ENCODE data around the gene NRXN3.

- no peak for TF ChIP-seq EZH2 (IDR thresholded peaks at IDR 0.05; ENCODE audit: borderline replicate concordance, low read length)
- TF ChIP-seq CTCF (conservative IDR thresholded peaks at IDR 0.05 in 1 of 2, IDR thresholded peaks at IDR 0.05 in 1 of 2; ENCODE audit: extremely low read depth in 1 of 2, insufficient read depth in 1 of 2, low read depth in 1 of 2, low read length in 2 of 2) = no peak
These were observed 439.0 kb downstream of the NRXN3 start for GRCh38 chr14:78608998-78609787.

Data from mammary epithelial cell (primary cell).